CD4-positive, CD25-positive, alpha-beta regulatory T cell (primary cell): ENCODE results near the gene PAM16. TPM values are rescaled to one million over a fixed set of nuclear protein-coding genes. Genes with fewer than 3 reads are reported as not detected.

ENCODE experiments used
- ATAC-seq, 2 donors: fragments of 150-1000 bp; cut with Tn5 transposase; one replicate each; pipeline ENCODE4 v1.10.0; 2021; ENCODE audit warnings: low read depth in 2 of 2, moderate number of reproducible peaks in 2 of 2, moderate library complexity in 1 of 2
- DNase-seq, 3 donors: peaks; one replicate each; pipeline versions ENCODE4 v3.0.0 to v3.0.0-alpha.2; 2012 to 2022; ENCODE audit warnings: mixed read lengths in 1 of 3
- H3K27ac ChIP-seq: one replicate; pipeline ENCODE4 v1.7.0; 2013; ENCODE audit warnings: mild to moderate bottlenecking, low read length; ENCODE audit not compliant: insufficient read depth, poor library complexity, severe bottlenecking
- H3K27me3 ChIP-seq: one replicate; pipeline ENCODE4 v1.7.0; 2013; ENCODE audit warnings: low read length; ENCODE audit not compliant: control insufficient read depth, insufficient read depth
- H3K36me3 ChIP-seq: one replicate; pipeline ENCODE4 v1.7.0; 2013; ENCODE audit warnings: mild to moderate bottlenecking, low read length, moderate library complexity; ENCODE audit not compliant: control insufficient read depth, insufficient read depth
- H3K4me1 ChIP-seq: 2 replicates; pipeline ENCODE4 v1.7.0; 2013; ENCODE audit warnings: mild to moderate bottlenecking, low read length; ENCODE audit not compliant: insufficient read depth, control insufficient read depth, poor library complexity, severe bottlenecking
- H3K4me3 ChIP-seq: one replicate; pipeline ENCODE4 v1.7.0; 2013; ENCODE audit warnings: low read depth, mild to moderate bottlenecking, low read length, moderate library complexity
- H3K9me3 ChIP-seq, 2 experiments: 1 replicate in 1 of 2; 2 replicates in 1 of 2; pipeline ENCODE4 v1.7.0; 2013; ENCODE audit warnings: low read length in 2 of 2, mild to moderate bottlenecking in 1 of 2, moderate library complexity in 1 of 2; ENCODE audit not compliant: control insufficient read depth in 2 of 2
- H3K27ac Mint-ChIP-seq, 3 donors: one replicate each; pipeline ENCODE4 v1.8.0; 2020 to 2022; ENCODE audit warnings: mild to moderate bottlenecking in 3 of 3, mixed read lengths in 3 of 3, moderate library complexity in 2 of 3
- H3K27me3 Mint-ChIP-seq: one replicate; pipeline ENCODE4 v1.8.0; 2022; ENCODE audit warnings: mild to moderate bottlenecking, mixed read lengths
- H3K36me3 Mint-ChIP-seq: one replicate; pipeline ENCODE4 v1.8.0; 2020; ENCODE audit warnings: mixed read lengths
- H3K4me1 Mint-ChIP-seq, 4 donors: one replicate each; pipeline ENCODE4 v1.8.0; 2020 to 2022; ENCODE audit warnings: mixed read lengths in 4 of 4, mild to moderate bottlenecking in 1 of 4
- H3K4me3 Mint-ChIP-seq, 4 donors: one replicate each; pipeline ENCODE4 v1.8.0; 2020 to 2022; ENCODE audit warnings: mild to moderate bottlenecking in 4 of 4, mixed read lengths in 4 of 4, moderate library complexity in 3 of 4
- H3K9me3 Mint-ChIP-seq, 7 donors: one replicate each; pipeline ENCODE4 v1.8.0; 2020 to 2022; ENCODE audit warnings: mixed read lengths in 7 of 7, mild to moderate bottlenecking in 3 of 7, moderate library complexity in 2 of 7
- polyA plus RNA-seq, 4 donors: library from polyadenylated mRNA; unstranded; fragments of 300-500 nt; fragmentation: Illumina TruSeq; gene quantifications; one replicate each; pipeline ENCODE4 v1.2.3, GENCODE V29; 2021
- total RNA-seq: library from RNA; stranded (reverse); gene quantifications from one replicate; pipeline ENCODE4 v1.2.3, GENCODE V29; 2022

Gene PAM16
- total and polyA plus RNA-seq, 5 donors from 2014 or later: 26.2 to 44.9 (median 39.6) TPM

DNA sequence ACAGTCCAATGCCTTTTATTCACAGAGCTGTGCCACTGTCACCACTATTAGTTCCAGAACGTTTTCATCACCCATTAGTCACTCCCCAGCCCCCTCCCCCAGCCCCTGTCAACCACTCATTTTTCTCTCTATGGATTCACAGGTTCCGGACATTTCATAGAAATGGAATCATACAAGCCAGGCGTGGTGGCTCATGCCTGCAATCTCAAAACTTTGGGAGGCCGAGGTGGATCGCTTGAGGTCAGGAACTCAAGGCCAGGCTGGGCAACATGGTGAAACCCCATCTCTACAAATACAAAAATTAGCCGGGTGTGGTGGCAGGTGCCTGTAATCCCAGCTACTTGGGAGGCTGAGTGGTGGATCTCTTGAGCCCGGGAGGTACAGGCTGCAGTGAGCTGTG lies 759 bp upstream of the PAM16 start:
- H3K4me1 ChIP-seq: peaks cover 25% of the 10 kb centered on the region
- peak overlapping the region; percentile 66 for H3K27ac ChIP-seq

DNA sequence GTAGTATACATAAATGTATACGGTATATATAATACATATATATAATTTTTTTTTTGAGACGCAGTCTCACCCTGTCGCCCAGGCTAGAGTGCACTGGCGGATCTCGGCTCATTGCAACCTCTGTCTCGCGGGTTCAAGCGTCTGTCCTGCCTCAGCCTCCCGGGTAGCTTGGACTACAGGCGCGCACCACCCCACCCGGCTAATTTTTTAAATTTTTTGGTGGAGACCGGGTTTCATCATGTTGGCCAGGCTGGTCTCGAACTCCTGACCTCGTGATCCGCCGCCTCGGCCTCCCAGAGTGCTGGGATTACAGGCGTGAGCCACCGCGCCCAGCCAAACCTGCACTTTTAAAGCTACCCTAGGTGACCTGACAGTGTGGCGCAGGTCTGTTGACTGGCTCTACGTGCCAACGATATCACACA lies 745 bp downstream of the PAM16 start:
- H3K27ac ChIP-seq: peak overlapping the region; percentile 66
- Mint-ChIP-seq H3K4me3 (peak overlapping the region; percentile 91 to 95 (median 92)), H3K9me3 (no peaks in the 10 kb centered on the region), H3K27me3 (no peaks in the 10 kb centered on the region), H3K36me3 (peaks cover 3% of the 10 kb centered on the region), H3K4me1 (peaks cover 0 to 41% (median 28%) of the 10 kb centered on the region in 4 donors), H3K27ac (peak overlapping the region; percentile 81 to 97 (median 92))
- no peaks in the 10 kb centered on the region for H3K27me3 ChIP-seq
- H3K4me3 ChIP-seq: peak overlapping the region; percentile 76
- no peak for DNase-seq
- peaks cover 10% of the 10 kb centered on the region for H3K36me3 ChIP-seq
- no peak for ATAC-seq
- H3K4me1 ChIP-seq: peaks cover 25% of the 10 kb centered on the region
- no peaks in the 10 kb centered on the region for H3K9me3 ChIP-seq

More for the DNA sequence above, 759 bp upstream of the PAM16 start:
- ATAC-seq (no peak), DNase-seq (no peak)
- H3K4me3 Mint-ChIP-seq: peak overlapping the region; percentile 47 to 95 (median 92)
- Histone ChIP-seq H3K9me3 (no peaks in the 10 kb centered on the region), H3K36me3 (peaks cover 16% of the 10 kb centered on the region), H3K27me3 (no peaks in the 10 kb centered on the region), H3K4me3 (no peak overlapping the region)
- no peaks in the 10 kb centered on the region for H3K9me3 Mint-ChIP-seq
- peak overlapping the region; percentile 92 to 97 (median 93) for H3K27ac Mint-ChIP-seq
- H3K36me3 Mint-ChIP-seq: peaks cover 3% of the 10 kb centered on the region
- no peaks in the 10 kb centered on the region for H3K27me3 Mint-ChIP-seq
- H3K4me1 Mint-ChIP-seq: peaks cover 0 to 32% (median 23%) of the 10 kb centered on the region in 4 donors

DNA sequence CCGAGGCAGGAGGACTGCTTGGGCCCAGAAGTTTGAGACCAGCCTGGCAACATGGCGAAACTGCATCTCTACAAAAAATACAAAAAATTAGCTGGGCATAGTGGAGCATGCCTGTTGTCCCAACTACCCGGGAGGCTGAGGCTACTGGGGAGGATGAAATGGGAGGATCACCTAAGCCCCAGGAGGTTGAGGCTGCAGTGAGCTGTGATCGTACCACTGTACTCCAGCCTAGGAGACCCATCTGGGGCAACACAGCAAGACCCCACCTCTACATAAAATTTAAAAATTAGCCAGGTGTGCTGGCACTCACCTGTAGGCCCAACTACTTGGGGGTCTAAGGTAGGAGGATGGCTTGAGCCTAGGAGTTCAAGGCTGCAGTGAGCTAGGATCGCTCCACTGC lies 1.8 kb downstream of the PAM16 start:
- H3K36me3 ChIP-seq: peaks cover 3% of the 10 kb centered on the region
- DNase-seq (no peak), ATAC-seq (no peak)
- H3K36me3 Mint-ChIP-seq: peaks cover 3% of the 10 kb centered on the region
- H3K4me1 ChIP-seq: peaks cover 25% of the 10 kb centered on the region
- no peaks in the 10 kb centered on the region for H3K27me3 ChIP-seq
- H3K4me3 ChIP-seq: no peak overlapping the region
- H3K9me3 ChIP-seq: no peaks in the 10 kb centered on the region
- peaks cover 0 to 47% (median 32%) of the 10 kb centered on the region in 4 donors for H3K4me1 Mint-ChIP-seq
- no peak overlapping the region for H3K27ac ChIP-seq
- H3K9me3 Mint-ChIP-seq: no peaks in the 10 kb centered on the region
- H3K27me3 Mint-ChIP-seq: no peaks in the 10 kb centered on the region
- no peak overlapping the region for H3K27ac Mint-ChIP-seq
- H3K4me3 Mint-ChIP-seq: peak overlapping the region in 3 of 4 donors; percentile 24 to 68 (median 56)

DNA sequence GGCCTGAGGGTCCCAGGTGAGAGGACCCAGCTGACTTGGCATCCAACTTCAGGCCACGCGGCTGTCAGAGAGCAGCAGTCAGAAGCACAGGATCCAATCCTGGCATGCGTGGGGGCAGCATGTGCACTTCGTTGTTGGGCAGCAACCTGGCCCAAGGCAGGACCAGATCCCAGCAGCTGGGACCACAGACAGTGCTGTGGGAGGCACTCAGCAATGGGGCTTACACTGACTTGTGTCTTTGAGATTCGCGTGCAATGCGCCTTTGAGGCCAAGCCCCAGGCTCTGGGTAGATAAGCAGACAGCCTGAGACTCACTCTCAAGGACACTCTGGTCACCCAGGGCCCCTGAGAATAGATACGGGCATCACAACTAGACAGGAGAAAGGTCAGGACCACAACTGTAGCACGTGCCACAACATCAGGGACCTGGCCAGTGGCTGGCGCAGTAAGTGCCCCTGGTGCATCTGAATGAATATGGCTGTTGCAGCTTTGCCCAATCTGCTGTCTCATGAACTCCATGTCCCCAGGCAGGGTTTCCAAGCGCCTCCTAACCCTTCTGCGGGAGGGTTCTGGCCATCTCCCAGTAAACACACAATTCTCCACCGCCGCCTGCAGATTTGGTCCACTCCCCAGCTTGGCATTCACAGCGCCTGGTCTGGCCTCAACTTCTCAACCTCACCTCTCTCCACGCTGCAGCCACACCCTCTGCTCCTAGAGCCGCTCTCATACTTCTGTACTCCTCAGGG lies 3.2 kb downstream of the PAM16 start:
- Histone ChIP-seq H3K4me3 (no peak overlapping the region), H3K4me1 (peaks cover 25% of the 10 kb centered on the region), H3K27ac (no peak overlapping the region)

DNA sequence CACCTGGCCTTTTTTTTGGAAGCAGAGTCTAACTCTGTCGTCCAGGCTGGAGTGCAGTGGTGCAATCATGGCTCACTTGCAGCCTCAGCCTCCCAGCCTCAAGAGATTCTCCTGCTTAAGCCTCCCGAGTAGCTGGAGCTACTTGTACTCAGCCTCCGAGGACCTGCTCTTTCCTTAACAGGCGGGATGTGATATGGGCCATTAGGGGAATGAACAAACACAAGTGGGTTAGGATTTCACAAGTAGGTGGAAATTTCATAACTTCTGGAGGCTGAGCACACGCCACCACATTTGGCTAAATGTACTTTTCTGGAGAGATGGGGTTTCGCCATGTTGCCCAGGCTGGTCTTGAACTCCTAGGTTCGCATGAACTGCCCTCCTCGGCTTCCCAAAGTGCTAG lies 4.1 kb downstream of the PAM16 start:
- Histone ChIP-seq H3K27ac (no peak overlapping the region), H3K9me3 (no peaks in the 10 kb centered on the region), H3K27me3 (no peaks in the 10 kb centered on the region), H3K4me3 (no peak overlapping the region), H3K36me3 (no peaks in the 10 kb centered on the region), H3K4me1 (peaks cover 25% of the 10 kb centered on the region)
- no peaks in the 10 kb centered on the region for H3K27me3 Mint-ChIP-seq
- peaks cover 0 to 51% (median 30%) of the 10 kb centered on the region in 4 donors for H3K4me1 Mint-ChIP-seq
- no peaks in the 10 kb centered on the region for H3K36me3 Mint-ChIP-seq
- H3K9me3 Mint-ChIP-seq: no peaks in the 10 kb centered on the region
- DNase-seq (no peak), ATAC-seq (no peak)
- H3K27ac Mint-ChIP-seq: peak overlapping the region in 2 of 3 donors; percentile 48 to 55
- peak overlapping the region in 2 of 4 donors; percentile 56 to 82 for H3K4me3 Mint-ChIP-seq

More for the DNA sequence above, 3.2 kb downstream of the PAM16 start:
- H3K36me3 Mint-ChIP-seq: no peaks in the 10 kb centered on the region
- DNase-seq: no peak
- H3K9me3 Mint-ChIP-seq: no peaks in the 10 kb centered on the region
- Histone ChIP-seq H3K9me3 (no peaks in the 10 kb centered on the region), H3K36me3 (no peaks in the 10 kb centered on the region), H3K27me3 (no peaks in the 10 kb centered on the region)
- H3K27ac Mint-ChIP-seq: peak overlapping the region in 1 of 3 donors; percentile 60
- no peak for ATAC-seq
- peaks cover 0 to 51% (median 30%) of the 10 kb centered on the region in 4 donors for H3K4me1 Mint-ChIP-seq
- no peaks in the 10 kb centered on the region for H3K27me3 Mint-ChIP-seq
- peak overlapping the region in 3 of 4 donors; percentile 19 to 82 (median 72) for H3K4me3 Mint-ChIP-seq

DNA sequence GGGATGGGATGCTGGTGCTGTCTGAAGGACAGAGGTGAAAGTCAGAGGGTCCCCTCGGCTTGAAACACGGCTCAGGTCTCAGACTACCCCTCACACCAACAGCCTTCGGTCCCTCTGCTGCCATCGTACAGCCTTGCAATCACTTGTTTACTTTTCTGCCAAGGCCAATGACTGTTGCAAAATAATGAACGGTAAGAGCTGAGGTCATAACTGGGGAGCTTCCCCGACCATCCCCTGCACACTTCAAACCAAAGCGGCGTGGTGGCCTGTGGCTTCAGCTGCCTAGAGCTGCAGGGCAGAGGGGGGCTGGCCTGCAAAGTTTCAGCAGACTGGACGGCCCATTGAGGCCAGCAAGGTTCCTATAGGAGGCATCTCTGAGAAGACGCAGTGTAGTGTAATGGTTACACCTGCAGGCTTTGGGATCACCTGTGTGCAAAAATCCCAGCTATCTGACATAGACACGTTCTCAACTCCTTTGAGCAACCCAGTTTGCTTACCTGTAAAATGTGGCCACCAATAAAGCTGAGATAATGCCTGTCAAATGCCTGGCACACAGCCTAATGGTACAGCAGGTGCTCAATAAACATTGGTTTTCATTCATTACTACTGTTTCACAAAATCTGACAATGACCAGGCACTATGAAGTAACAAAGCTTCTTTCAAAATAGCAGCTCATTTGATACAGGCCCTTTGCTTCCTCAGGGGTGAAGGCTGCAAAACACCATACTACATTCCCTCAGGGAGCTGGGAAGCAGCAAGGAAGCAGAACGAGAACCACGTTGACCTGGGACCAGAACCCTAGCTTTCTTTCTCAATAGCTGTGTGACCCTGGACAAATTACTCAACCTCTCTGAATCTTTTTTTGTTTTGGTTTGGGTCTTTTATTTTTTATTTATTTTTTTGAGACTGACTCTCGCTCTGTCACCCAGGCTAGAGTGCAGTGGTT lies 5.0 kb downstream of the PAM16 start:
- Histone ChIP-seq H3K27ac (no peak overlapping the region), H3K27me3 (no peaks in the 10 kb centered on the region), H3K4me3 (no peak overlapping the region), H3K9me3 (no peaks in the 10 kb centered on the region), H3K36me3 (no peaks in the 10 kb centered on the region), H3K4me1 (peaks cover 20% of the 10 kb centered on the region)
- H3K4me3 Mint-ChIP-seq: peak overlapping the region in 1 of 4 donors; percentile 59
- ATAC-seq: no peak
- H3K27ac Mint-ChIP-seq: peak overlapping the region in 1 of 3 donors; percentile 71
- H3K9me3 Mint-ChIP-seq: no peaks in the 10 kb centered on the region
- no peaks in the 10 kb centered on the region for H3K36me3 Mint-ChIP-seq
- peaks cover 0 to 42% (median 26%) of the 10 kb centered on the region in 4 donors for H3K4me1 Mint-ChIP-seq
- DNase-seq: no peak
- H3K27me3 Mint-ChIP-seq: no peaks in the 10 kb centered on the region

DNA sequence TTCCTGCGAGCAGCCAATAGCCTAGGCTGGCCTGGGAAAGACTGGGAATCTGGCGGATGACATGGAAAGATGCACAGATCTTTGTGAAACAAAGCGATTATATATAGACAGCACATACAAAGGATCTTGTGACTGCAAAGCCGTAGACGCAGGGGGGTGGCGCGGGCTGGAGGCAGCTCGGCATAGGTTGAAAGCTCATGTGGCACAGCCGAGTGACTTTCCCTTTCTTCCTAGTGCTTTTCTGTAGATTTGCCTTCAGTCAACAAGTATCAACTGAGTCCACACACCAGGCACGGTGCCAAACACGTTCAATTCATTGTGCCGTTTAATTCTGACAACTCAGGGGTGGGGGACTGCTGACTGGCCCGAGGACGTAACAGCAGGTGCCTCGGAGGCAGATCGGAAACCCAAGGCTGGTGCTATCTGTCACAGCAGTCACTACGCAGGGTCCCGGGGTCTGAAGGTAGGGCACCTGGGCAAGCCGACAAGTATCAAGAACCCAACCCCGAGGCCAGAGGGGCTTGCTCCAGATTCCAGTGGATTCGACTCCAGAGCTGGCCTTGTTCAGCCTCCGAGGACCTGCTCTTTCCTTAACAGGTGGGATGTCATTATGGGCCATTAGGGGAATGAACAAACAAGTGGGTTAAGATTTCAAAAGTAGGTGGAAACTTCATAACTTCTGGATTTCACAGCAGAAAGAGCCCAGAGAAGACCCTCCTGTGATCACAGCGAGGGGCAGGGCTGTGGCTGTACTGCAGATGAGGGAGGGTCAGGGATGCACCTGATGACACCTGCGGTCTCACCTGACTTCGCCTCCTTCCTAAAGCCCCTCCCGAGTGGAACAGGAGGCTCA lies 5.9 kb downstream of the PAM16 start:
- H3K27me3 ChIP-seq: no peaks in the 10 kb centered on the region
- Mint-ChIP-seq H3K27me3 (no peaks in the 10 kb centered on the region), H3K9me3 (no peaks in the 10 kb centered on the region), H3K4me3 (peak overlapping the region in 1 of 4 donors; percentile 41), H3K4me1 (peaks cover 0 to 36% (median 21%) of the 10 kb centered on the region in 4 donors), H3K27ac (peak overlapping the region in 1 of 3 donors; percentile 43), H3K36me3 (no peaks in the 10 kb centered on the region)
- ATAC-seq (no peak), DNase-seq (no peak)
- peaks cover 7% of the 10 kb centered on the region for H3K36me3 ChIP-seq
- no peak overlapping the region for H3K27ac ChIP-seq
- H3K9me3 ChIP-seq: no peaks in the 10 kb centered on the region
- peaks cover 13% of the 10 kb centered on the region for H3K4me1 ChIP-seq
- no peak overlapping the region for H3K4me3 ChIP-seq
